K562 (cell line): ENCODE results near the gene SRC.

Source experiments
- CHD2 ChIP-seq: IDR thresholded peaks from 2 replicates; pipeline ENCODE4 v1.6.1; 2011; ENCODE audit warnings: low read depth, low read length
- CHD4 ChIP-seq: fragments of 200-600 bp; sonication (generic); IDR thresholded peaks from 3 replicates; pipeline ENCODE4 v1.6.1; 2012; ENCODE audit warnings: low read depth, mild to moderate bottlenecking, mixed read lengths, low read length, inconsistent platforms; ENCODE audit not compliant: insufficient read depth, insufficient replicate concordance, poor library complexity, severe bottlenecking
- ZNF274 ChIP-seq: IDR thresholded peaks from 2 replicates; pipeline ENCODE4 v1.6.1; 2011; ENCODE audit warnings: low read depth, mild to moderate bottlenecking, low read length, moderate library complexity, borderline replicate concordance

DNA sequence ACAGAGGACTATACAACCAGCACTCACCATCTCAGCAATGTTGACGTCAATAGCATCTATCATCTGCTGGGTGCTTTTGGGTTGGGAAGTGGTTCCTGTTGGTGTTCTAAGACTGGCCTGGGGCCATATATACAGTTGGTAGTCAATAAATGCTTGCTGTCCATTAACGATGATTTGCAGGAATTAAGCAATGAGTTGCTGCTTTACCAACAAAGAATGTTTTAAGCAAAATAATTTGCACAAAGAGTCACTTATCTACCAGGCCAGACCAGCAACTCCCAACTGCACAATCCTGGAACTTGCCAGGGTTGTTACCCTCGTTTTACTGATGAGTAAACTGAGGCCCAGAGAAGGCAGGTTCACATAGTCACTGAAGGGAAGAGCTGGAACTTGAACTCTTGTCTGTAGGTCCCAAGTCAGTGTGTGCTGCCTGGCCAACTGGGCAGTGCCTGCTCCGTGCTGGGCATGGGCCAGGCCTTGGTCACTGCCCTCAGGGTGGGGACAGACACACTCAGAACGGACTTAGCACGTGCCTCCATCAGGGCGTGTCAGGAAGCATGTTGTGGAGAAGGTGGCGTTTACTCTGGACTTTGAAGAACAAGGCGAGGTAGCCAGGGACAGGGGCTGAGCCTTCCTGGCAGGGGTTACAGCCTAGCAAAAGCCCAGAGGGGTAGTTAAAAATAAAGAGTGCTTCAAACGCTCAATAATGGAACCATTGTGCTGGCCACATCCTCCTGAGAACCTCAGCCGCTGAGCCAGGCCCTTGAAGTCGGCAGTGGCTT lies 2.5 kb upstream of the SRC start:
- TF ChIP-seq CHD2 = no peak
- TF ChIP-seq CHD4 = no peak
- no peak for TF ChIP-seq ZNF274
